Breast epithelium (tissue), 4 donors: ENCODE measurements around the gene NCKAP1. TPM values are rescaled to one million over a fixed set of nuclear protein-coding genes. Genes with fewer than 3 reads are reported as not detected.

Experiments
- DNase-seq, 2 donors: peaks; one replicate each; pipeline ENCODE4 v3.0.0-alpha.2; 2019; ENCODE audit warnings: low spot score in 2 of 2
- H3K27ac ChIP-seq, 2 donors: fragments of 200-600 bp; sonication (generic) in 1 of 2; one replicate each; pipeline ENCODE4 v1.5.1; 2016 to 2019; ENCODE audit warnings: mild to moderate bottlenecking in 1 of 2
- H3K27me3 ChIP-seq, 2 donors: fragments of 200-600 bp; sonication (generic) in 1 of 2; one replicate each; pipeline versions ENCODE4 v1.5.1 to v1.6.0; 2017 to 2019; ENCODE audit warnings: control low read depth in 1 of 2, mild to moderate bottlenecking in 1 of 2
- H3K36me3 ChIP-seq: fragments of 200-600 bp; one replicate; pipeline ENCODE4 v1.5.1; 2019
- H3K4me1 ChIP-seq, 2 donors: fragments of 200-600 bp; sonication (generic); one replicate each; pipeline ENCODE4 v1.5.1; 2016 to 2019; ENCODE audit warnings: control low read depth in 1 of 2
- H3K4me3 ChIP-seq, 3 donors: fragments of 200-600 bp; sonication (generic); 1 replicate in 2 of 3; 2 replicates in 1 of 3; pipeline ENCODE4 v1.5.1; 2016 to 2019; ENCODE audit warnings: mild to moderate bottlenecking in 3 of 3, moderate library complexity in 2 of 3
- H3K9me3 ChIP-seq, 2 donors: fragments of 200-600 bp; sonication (generic) in 1 of 2; one replicate each; pipeline ENCODE4 v1.5.1; 2016 to 2019; ENCODE audit warnings: control low read depth in 1 of 2
- CTCF ChIP-seq, 3 donors: fragments of 450-650 bp; IDR thresholded peaks; one replicate each; pipeline ENCODE4 v1.5.1; 2016 to 2017; ENCODE audit warnings: antibody characterized with exemption in 3 of 3, mild to moderate bottlenecking in 3 of 3, moderate library complexity in 3 of 3
- POLR2A ChIP-seq: fragments of 450-650 bp; IDR thresholded peaks from one replicate; pipeline ENCODE4 v1.6.1; 2016; ENCODE audit warnings: antibody characterized with exemption, mild to moderate bottlenecking, moderate library complexity
- POLR2AphosphoS5 ChIP-seq, 3 donors: sonication (generic); formaldehyde crosslinking; IDR thresholded peaks; one replicate each; pipeline ENCODE4 v1.6.1; 2017; ENCODE audit warnings: antibody characterized with exemption in 3 of 3
- intact Hi-C: fragments of 100-400 bp; cut with DNase I; formaldehyde crosslinking; loops from one replicate; pipeline ENCODE4 v1.15.1; 2023; ENCODE audit warnings: low total_unique reads
- total RNA-seq, 3 donors: library from RNA; depleted of rRNA; stranded (reverse); fragments of >200 nt; gene quantifications; one replicate each; pipeline ENCODE4 v1.1.0, GENCODE V29; 2016

Gene NCKAP1
- total RNA-seq, 3 donors from 2014 or later = 122 to 270 (median 186) TPM

GRCh38 chr2:183035298-183035953 is 2.8 kb downstream of the NCKAP1 start:
- no peaks in the 10 kb centered on the region for H3K27me3 ChIP-seq
- H3K9me3 ChIP-seq = no peaks in the 10 kb centered on the region
- peak overlapping the region in 2 of 3 donors; percentile 87 to 96 for H3K4me3 ChIP-seq
- intact Hi-C loops = no loop called here
- TF ChIP-seq CTCF (IDR thresholded peaks at IDR 0.05) = no peak
- TF ChIP-seq POLR2AphosphoS5 (IDR thresholded peaks at IDR 0.05) = no peak
- TF ChIP-seq POLR2A = no peak
- H3K4me1 ChIP-seq = peaks cover 0 to 28% of the 10 kb centered on the region in 2 donors
- H3K27ac ChIP-seq = peak overlapping the region; percentile 27 to 100
- H3K36me3 ChIP-seq = no peaks in the 10 kb centered on the region
- no peak for DNase-seq

GRCh38 chr2:183034806-183035205 is 3.5 kb downstream of the NCKAP1 start:
- no peaks in the 10 kb centered on the region for H3K27me3 ChIP-seq
- intact Hi-C loops = no loop called here
- H3K9me3 ChIP-seq = no peaks in the 10 kb centered on the region
- TF ChIP-seq POLR2A (no peak), CTCF (IDR thresholded peaks at IDR 0.05) (no peak), POLR2AphosphoS5 (IDR thresholded peaks at IDR 0.05) (no peak)
- no peak overlapping the region for H3K4me3 ChIP-seq
- peak overlapping the region; percentile 34 for H3K27ac ChIP-seq
- H3K36me3 ChIP-seq = no peaks in the 10 kb centered on the region
- DNase-seq = no peak
- peaks cover 0 to 28% of the 10 kb centered on the region in 2 donors for H3K4me1 ChIP-seq

- TF ChIP-seq POLR2A = no peak
- no peak for TF ChIP-seq POLR2AphosphoS5 (IDR thresholded peaks at IDR 0.05)
- TF ChIP-seq CTCF (IDR thresholded peaks at IDR 0.05) = no peak
- Histone ChIP-seq H3K4me1 (peaks cover 0 to 28% of the 10 kb centered on the region in 2 donors), H3K36me3 (no peaks in the 10 kb centered on the region), H3K4me3 (no peak overlapping the region), H3K9me3 (no peaks in the 10 kb centered on the region), H3K27me3 (no peaks in the 10 kb centered on the region), H3K27ac (no peak overlapping the region)
- no peak for DNase-seq
- intact Hi-C loops = no loop called here
Measured at GRCh38 chr2:183033951-183034350, 4.3 kb downstream of the NCKAP1 start.

GRCh38 chr2:183031911-183032794 is 6.1 kb downstream of the NCKAP1 start:
- no peak for DNase-seq
- H3K27me3 ChIP-seq = no peaks in the 10 kb centered on the region
- intact Hi-C loops = no loop called here
- no peaks in the 10 kb centered on the region for H3K9me3 ChIP-seq
- H3K27ac ChIP-seq = peak overlapping the region in 1 of 2 donors; percentile 24
- TF ChIP-seq CTCF (IDR thresholded peaks at IDR 0.05) (no peak), POLR2A (no peak), POLR2AphosphoS5 (IDR thresholded peaks at IDR 0.05) (no peak)
- no peaks in the 10 kb centered on the region for H3K36me3 ChIP-seq
- H3K4me1 ChIP-seq = peaks cover 0 to 28% of the 10 kb centered on the region in 2 donors
- H3K4me3 ChIP-seq = no peak overlapping the region

GRCh38 chr2:183029219-183029618 is 9.0 kb downstream of the NCKAP1 start:
- no peak overlapping the region for H3K27ac ChIP-seq

More at GRCh38 chr2:183029219-183029618, 9.0 kb downstream of the NCKAP1 start:
- TF ChIP-seq POLR2AphosphoS5 (IDR thresholded peaks at IDR 0.05) = no peak
- no peak for TF ChIP-seq CTCF (IDR thresholded peaks at IDR 0.05)
- no peak for TF ChIP-seq POLR2A
- Histone ChIP-seq H3K27me3 (no peaks in the 10 kb centered on the region), H3K4me1 (peaks cover 0 to 10% of the 10 kb centered on the region in 2 donors), H3K36me3 (no peaks in the 10 kb centered on the region), H3K9me3 (no peaks in the 10 kb centered on the region), H3K4me3 (no peak overlapping the region)
- intact Hi-C loops = no loop called here
- no peak for DNase-seq
